OCI-LY1 (cell line): ENCODE measurements around the gene C21orf91.

Source experiments
- EZH2 ChIP-seq: fragments of 200-600 bp; sonication (generic), shearing (Covaris generic); IDR thresholded peaks from 2 replicates; pipeline ENCODE4 v1.8.0; 2017; ENCODE audit warnings: borderline replicate concordance, mixed run types, mild to moderate bottlenecking, antibody characterized with exemption, low read length, moderate library complexity, mixed read lengths
- TF ChIP-seq, protein P1 (sequence below): fragments of 200-600 bp; sonication (generic), shearing (Covaris generic); IDR thresholded peaks from 2 replicates; pipeline ENCODE4 v1.5.1; 2017; ENCODE audit warnings: mild to moderate bottlenecking, antibody characterized with exemption, low read length, moderate library complexity, mixed read lengths

DNA sequence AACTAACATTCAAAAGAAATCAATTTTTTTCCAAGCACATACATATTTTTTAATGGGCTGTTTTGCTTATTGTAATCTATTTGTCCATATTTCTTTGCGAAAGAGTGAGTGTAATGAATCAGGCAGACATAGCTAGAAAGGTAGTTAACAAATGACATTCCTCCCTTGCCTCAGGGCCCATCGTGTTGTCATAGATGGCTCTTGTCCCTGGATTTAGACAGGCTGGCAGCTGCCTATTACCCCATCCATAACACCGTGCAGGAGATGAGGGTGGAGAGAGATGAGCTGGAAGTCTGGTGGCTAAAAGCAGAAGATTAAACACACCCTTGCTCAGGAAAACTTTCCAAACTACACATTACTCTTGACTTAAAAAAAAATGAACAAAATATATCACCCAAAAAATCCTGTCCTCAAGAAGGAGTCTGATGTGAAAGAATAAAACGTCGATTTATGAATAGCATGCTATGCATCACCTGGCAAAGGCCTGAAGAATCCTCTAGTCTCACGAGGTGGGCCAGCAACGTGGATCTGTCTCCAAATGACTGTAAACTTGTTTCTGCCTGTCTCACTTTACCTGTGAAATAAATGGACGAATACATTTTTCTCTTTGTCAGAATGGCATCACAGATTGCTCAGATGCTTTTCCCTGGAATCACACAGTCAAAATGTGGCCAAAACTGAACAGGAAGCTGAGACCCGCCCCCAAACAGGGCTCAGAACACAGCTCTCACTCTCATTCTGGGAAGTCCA lies 55.7 kb downstream of the C21orf91 start:
- TF ChIP-seq, protein P1, sequence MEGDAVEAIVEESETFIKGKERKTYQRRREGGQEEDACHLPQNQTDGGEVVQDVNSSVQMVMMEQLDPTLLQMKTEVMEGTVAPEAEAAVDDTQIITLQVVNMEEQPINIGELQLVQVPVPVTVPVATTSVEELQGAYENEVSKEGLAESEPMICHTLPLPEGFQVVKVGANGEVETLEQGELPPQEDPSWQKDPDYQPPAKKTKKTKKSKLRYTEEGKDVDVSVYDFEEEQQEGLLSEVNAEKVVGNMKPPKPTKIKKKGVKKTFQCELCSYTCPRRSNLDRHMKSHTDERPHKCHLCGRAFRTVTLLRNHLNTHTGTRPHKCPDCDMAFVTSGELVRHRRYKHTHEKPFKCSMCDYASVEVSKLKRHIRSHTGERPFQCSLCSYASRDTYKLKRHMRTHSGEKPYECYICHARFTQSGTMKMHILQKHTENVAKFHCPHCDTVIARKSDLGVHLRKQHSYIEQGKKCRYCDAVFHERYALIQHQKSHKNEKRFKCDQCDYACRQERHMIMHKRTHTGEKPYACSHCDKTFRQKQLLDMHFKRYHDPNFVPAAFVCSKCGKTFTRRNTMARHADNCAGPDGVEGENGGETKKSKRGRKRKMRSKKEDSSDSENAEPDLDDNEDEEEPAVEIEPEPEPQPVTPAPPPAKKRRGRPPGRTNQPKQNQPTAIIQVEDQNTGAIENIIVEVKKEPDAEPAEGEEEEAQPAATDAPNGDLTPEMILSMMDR: no peak
- TF ChIP-seq EZH2: no peak
